ENCODE measurements around the gene COX4I2.
"Not testable (repeated sequence)": the region's sequence is repeated elsewhere in the genome, so short reads cannot be mapped to it uniquely, and the experiment has no call there.

The COX4I2 gene

GRCh38 chr20:31654534-31654933 lies 16.8 kb downstream of the COX4I2 start:
- peaks cover 5 to 16% of the 10 kb centered on the region in 2 donors for H3K4me1 Mint-ChIP-seq
- H3K27ac Mint-ChIP-seq: no peak overlapping the region
- no peak for ATAC-seq (replicated peaks)
- H3K36me3 Mint-ChIP-seq: peaks cover 1 to 4% of the 10 kb centered on the region in 2 donors
- no peaks in the 10 kb centered on the region for H3K9me3 Mint-ChIP-seq
- no peak overlapping the region for H3K4me3 Mint-ChIP-seq
- no peak for DNase-seq
- no peaks in the 10 kb centered on the region for H3K27me3 Mint-ChIP-seq

DNA sequence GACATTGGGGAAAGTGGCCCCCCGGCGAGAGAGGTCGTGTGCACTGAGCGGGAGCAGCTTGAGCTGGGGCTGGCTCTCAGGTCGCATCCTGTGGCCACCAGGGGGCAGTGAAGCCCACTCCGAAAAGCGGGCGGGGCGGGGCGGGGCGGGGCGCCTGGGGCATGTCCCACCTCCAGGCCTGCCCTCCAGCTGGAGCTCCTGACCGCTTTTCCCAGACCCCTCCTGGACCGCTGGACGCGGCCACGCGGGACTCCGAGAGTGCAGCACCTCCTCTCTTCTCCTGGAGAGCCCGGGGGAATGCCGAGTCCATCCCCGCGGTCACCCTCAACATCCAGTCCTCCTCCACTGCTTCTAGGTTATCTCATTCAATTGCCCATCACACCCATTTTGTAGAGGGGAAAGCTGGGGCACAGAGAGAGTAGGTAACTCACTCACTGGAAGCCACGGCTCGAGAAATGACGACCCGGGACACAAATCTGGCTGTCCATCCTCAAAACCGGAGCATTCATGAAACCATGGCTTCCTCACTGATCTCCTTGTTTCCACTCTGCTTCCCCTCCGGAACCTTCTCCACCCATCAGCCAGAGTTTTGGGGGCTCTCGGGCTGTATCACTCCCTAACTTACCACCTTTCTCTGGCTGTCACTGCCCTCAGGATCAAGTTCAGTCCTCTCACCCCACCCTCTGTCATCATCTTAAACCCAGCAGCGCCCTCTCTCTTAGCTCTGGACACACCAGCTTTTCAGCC lies 24.1 kb downstream of the COX4I2 start:
- Mint-ChIP-seq H3K9me3 (no peaks in the 10 kb centered on the region), H3K4me1 (peaks cover 39 to 64% of the 10 kb centered on the region in 2 donors), H3K27me3 (no peaks in the 10 kb centered on the region), H3K27ac (peak overlapping the region; percentile 88), H3K36me3 (peaks cover 48 to 62% of the 10 kb centered on the region in 2 donors), H3K4me3 (peak overlapping the region; percentile 71 to 75)
- ATAC-seq (replicated peaks) (peak; percentile 81 to 83), DNase-seq (peak; percentile 52)

DNA sequence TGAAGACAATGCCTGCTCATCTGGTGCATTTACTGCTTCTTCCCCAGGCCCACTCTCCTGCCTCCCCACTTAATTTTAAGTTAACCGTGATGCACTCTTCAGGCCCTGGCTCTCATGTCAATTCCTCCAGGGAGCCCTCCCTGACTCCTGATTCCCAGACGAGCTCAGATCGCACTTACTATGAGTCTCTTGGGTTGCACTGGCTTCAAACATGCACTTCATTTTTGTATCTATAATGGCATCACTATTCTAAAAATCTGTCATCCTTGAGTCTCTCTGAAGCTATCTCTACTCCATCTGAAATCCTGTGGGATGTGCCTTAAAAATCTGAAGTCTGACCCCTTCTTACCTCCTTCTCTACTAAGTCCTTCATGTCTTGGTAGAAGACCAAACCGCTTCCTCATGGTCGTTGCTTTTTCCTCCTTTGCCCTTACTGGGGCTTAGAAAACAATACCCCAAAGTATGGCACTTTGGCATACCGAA lies 24.7 kb downstream of the COX4I2 start:
- H3K4me1 Mint-ChIP-seq: peaks cover 44 to 70% of the 10 kb centered on the region in 2 donors
- DNase-seq: no peak
- peak overlapping the region; percentile 73 for H3K27ac Mint-ChIP-seq
- peaks cover 52 to 68% of the 10 kb centered on the region in 2 donors for H3K36me3 Mint-ChIP-seq
- H3K4me3 Mint-ChIP-seq: peak overlapping the region; percentile 71 to 75
- ATAC-seq (replicated peaks): no peak
- H3K9me3 Mint-ChIP-seq: no peaks in the 10 kb centered on the region
- no peaks in the 10 kb centered on the region for H3K27me3 Mint-ChIP-seq

- Mint-ChIP-seq H3K27ac (peak overlapping the region; percentile 4), H3K27me3 (no peaks in the 10 kb centered on the region), H3K4me3 (no peak overlapping the region), H3K9me3 (no peaks in the 10 kb centered on the region), H3K4me1 (peaks cover 52 to 80% of the 10 kb centered on the region in 2 donors), H3K36me3 (peaks cover 61 to 77% of the 10 kb centered on the region in 2 donors)
- ATAC-seq (replicated peaks) (no peak), DNase-seq (no peak)
Measured at GRCh38 chr20:31663524-31663837, 25.8 kb downstream of the COX4I2 start.

DNA sequence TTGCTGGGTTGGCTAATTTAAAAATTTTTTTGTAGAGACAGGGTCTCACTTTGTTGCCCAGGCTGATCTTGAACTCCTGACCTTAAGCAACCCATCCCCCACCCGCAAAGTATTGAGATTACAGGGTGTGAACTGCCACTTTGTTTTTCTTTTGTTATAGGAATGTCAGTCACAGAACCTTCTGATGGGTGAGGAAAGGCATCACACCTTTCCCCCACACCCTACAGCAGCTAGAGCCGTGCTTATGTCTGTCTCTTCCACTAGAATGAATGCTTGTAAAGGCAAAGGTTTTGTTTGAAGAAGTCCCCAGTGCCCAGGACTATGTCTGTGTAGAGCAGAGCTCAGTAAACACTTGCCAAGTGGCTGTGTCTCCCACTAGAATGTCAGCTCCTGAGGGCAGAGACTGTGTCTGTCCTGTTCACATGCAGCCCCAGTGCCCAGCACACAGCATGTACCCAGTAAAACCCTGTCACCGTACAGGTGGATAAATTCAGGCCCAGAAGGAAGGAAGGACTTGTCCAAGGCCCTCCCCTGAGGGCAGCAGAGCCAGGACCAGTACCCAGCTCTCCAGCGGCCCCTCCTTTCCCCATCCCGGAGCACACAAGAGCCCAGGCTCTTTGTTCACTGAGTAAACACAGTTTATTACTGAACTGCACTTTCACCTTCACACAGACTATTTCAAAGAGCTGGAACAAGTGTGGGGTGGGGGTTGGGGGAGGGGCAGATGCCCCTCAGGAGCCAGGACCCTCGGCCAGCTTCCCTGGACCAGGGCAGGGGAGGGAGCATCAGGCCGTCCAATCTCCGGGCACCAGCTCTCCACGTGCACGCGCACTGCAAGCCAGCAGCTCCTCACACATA lies 26.4 kb downstream of the COX4I2 start:
- Mint-ChIP-seq H3K27me3 (no peaks in the 10 kb centered on the region), H3K9me3 (no peaks in the 10 kb centered on the region), H3K36me3 (peaks cover 63 to 74% of the 10 kb centered on the region in 2 donors), H3K4me3 (no peak overlapping the region), H3K27ac (peak overlapping the region; percentile 67), H3K4me1 (peaks cover 52 to 82% of the 10 kb centered on the region in 2 donors)
- DNase-seq (no peak), ATAC-seq (replicated peaks) (no peak)

DNA sequence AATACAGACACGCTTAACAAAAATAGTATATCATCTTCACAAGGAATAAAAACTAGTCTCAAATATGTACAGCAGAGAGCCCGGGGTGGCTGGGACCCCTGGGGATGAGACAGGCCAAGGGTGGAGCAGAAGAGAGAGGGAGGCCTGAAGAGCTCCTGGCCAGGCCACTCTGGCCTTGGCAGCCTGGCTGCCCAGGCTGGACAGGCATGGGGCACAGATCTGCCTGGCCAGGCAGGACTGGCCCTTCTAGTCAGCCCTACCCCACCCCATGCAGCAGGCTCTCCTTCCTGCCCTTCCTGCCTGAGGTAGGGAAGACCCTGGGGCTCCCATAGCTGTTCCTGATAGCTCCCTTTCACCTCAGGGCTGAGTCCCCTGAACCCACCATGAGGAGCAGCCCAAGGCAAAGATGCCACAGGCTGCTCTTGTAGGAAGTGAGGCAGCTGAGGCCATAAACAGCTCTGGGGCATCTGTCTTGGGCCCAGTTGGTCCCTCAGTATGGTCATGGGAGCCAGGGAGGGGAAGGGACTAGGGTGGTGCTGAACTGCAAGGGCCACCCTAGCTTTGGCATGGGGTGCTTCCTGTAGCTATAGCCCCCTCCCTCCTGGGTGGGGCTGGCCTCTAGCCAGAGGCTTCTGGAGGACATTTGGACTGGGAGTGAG lies 27.1 kb downstream of the COX4I2 start:
- ATAC-seq (replicated peaks) (no peak), DNase-seq (no peak)
- Mint-ChIP-seq H3K27me3 (no peaks in the 10 kb centered on the region), H3K27ac (peak overlapping the region; percentile 67), H3K9me3 (no peaks in the 10 kb centered on the region), H3K4me1 (peaks cover 58 to 90% of the 10 kb centered on the region in 2 donors), H3K36me3 (peaks cover 70 to 81% of the 10 kb centered on the region in 2 donors), H3K4me3 (no peak overlapping the region)

DNA sequence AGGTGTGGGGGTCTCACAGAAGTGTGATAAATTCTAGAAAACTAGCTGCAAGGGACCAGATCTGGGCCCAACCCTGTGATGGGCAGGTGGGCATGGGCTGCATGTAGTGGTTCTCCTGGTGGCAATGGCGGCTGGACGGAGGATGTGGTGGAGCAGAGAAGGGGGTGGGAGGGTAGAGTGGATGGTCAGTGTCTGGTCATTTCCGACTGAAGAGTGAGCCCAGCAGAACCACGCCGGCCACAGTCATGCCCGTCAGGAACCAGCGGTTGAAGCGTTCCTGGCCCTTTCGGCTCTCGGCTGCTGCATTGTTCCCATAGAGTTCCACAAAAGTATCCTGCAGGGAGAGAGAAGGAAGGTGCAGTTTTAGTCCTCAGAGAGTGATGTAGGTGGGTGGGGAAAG lies 28.0 kb downstream of the COX4I2 start:
- Mint-ChIP-seq H3K27me3 (no peaks in the 10 kb centered on the region), H3K4me1 (peaks cover 60 to 93% of the 10 kb centered on the region in 2 donors), H3K4me3 (peak overlapping the region; percentile 10 to 52), H3K9me3 (no peaks in the 10 kb centered on the region), H3K36me3 (peaks cover 75 to 86% of the 10 kb centered on the region in 2 donors), H3K27ac (peak overlapping the region; percentile 92)
- DNase-seq (no peak), ATAC-seq (replicated peaks) (no peak)

DNA sequence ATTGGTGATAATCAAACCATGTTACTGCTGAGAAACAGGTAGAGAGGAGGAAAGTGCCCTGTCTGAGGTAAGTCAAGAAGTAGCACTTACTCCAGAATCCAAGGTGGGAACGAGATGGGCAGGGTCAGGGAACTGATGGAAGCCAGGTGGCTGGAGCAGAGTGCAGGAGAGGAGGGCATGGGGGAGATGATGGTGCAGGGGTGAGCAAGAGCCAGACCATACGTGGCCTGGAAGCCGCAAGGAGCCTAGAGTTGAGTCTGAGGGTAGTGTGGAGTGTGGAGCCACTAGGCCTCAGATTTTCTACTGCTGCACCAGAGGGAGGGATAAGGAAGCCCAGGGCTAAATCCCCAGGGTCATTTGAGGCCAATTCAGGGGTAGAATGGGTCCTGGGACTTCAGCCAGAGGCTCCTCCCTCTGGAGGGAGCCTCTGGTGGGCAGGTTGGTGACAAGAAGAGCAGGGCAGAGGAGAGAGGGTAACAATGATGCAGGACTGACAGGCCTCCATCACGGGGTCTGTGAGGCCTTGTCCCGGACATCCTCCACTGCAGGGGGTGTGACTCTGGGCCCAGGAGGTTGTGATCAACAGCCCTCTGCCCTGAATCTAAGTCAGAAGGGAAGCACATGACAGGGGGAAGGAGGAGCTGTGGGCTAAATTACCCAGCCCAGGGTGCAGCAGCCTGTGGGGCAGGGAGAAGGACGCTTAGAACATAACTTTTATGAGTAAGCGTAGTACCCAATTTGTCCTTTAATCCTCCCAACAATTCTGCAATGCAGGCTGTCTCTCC lies 28.7 kb downstream of the COX4I2 start:
- peaks cover 76 to 88% of the 10 kb centered on the region in 2 donors for H3K36me3 Mint-ChIP-seq
- DNase-seq (no peak), ATAC-seq (replicated peaks) (peak; percentile 40 to 49)
- peak overlapping the region in 1 of 2 donors; percentile 57 for H3K4me3 Mint-ChIP-seq
- H3K27ac Mint-ChIP-seq: peak overlapping the region; percentile 94
- peaks cover 60 to 93% of the 10 kb centered on the region in 2 donors for H3K4me1 Mint-ChIP-seq
- H3K9me3 Mint-ChIP-seq: no peaks in the 10 kb centered on the region
- H3K27me3 Mint-ChIP-seq: no peaks in the 10 kb centered on the region

DNA sequence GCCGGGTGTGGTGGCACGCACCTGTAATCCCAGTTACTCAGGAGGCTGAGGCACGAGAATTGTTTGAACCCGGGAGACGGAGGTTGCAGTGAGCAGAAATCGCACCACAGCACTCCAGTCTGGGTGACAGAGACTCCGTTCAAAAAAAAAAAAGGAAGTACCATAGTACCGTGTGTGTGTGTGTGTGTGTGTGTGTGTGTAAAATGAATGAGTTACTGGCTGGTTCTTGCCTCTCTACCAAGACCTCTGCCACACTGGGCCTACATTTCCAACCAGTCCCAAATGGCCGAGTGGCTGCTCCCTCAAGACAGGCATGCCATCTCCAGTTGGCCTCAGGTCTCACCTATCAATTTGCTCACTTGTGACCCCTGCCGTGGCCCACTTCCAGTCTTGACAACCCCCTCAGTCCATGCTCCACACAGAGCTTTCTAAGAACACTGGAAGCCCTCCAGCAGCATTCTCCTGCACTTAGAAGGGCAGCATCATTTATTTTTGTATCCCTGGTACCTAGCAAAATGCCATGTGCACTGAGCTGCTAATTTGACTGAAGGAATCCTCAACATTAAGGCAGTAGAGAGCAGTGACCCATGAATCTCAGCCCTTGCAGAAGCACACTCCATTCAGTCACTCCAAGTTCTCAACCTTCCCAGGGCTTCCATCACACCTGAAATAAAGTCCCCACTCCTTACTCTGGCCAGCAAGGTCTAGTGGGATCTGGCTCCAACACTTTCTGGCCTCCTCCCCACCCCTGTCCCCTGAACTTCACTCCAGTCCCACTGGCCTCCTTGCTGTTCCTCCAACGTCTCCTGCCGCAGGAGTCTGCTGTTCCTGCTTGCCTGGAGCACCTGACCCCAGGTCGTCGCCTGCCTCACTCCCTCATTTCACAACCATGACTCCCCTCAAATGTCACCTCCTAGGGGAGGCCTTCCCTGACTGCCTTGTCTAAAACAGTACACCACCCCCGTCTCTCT lies 29.9 kb downstream of the COX4I2 start:
- peak; percentile 33 to 69 for ATAC-seq (replicated peaks)
- H3K9me3 Mint-ChIP-seq: no peaks in the 10 kb centered on the region
- peak overlapping the region; percentile 94 for H3K27ac Mint-ChIP-seq
- peaks cover 68 to 83% of the 10 kb centered on the region in 2 donors for H3K36me3 Mint-ChIP-seq
- DNase-seq: no peak
- H3K27me3 Mint-ChIP-seq: no peaks in the 10 kb centered on the region
- peaks cover 52 to 84% of the 10 kb centered on the region in 2 donors for H3K4me1 Mint-ChIP-seq
- H3K4me3 Mint-ChIP-seq: peak overlapping the region; percentile 61 to 67

- Mint-ChIP-seq H3K4me3 (peak overlapping the region in 1 of 2 donors; percentile 32), H3K36me3 (peaks cover 70 to 79% of the 10 kb centered on the region in 2 donors), H3K4me1 (peaks cover 47 to 79% of the 10 kb centered on the region in 2 donors)
- DNase-seq; H3K27me3 Mint-ChIP-seq; ATAC-seq (replicated peaks); H3K9me3 Mint-ChIP-seq; H3K27ac Mint-ChIP-seq: not testable (repeated sequence)
Measured at GRCh38 chr20:31668944-31669343, 31.2 kb downstream of the COX4I2 start.

- H3K4me1 Mint-ChIP-seq: peaks cover 48 to 79% of the 10 kb centered on the region in 2 donors
- no peaks in the 10 kb centered on the region for H3K27me3 Mint-ChIP-seq
- peaks cover 66 to 80% of the 10 kb centered on the region in 2 donors for H3K36me3 Mint-ChIP-seq
- H3K9me3 Mint-ChIP-seq: no peaks in the 10 kb centered on the region
- H3K4me3 Mint-ChIP-seq: peak overlapping the region; percentile 32 to 50
- peak overlapping the region; percentile 80 for H3K27ac Mint-ChIP-seq
- ATAC-seq (replicated peaks) (no peak), DNase-seq (no peak)
Measured at GRCh38 chr20:31669876-31670275, 32.2 kb downstream of the COX4I2 start.

GRCh38 chr20:31670371-31671228 lies 32.9 kb downstream of the COX4I2 start:
- Mint-ChIP-seq H3K9me3 (no peaks in the 10 kb centered on the region), H3K36me3 (peaks cover 65 to 80% of the 10 kb centered on the region in 2 donors), H3K27me3 (no peaks in the 10 kb centered on the region), H3K4me1 (peaks cover 55 to 79% of the 10 kb centered on the region in 2 donors), H3K27ac (peak overlapping the region; percentile 80), H3K4me3 (no peak overlapping the region)
- DNase-seq (no peak), ATAC-seq (replicated peaks) (no peak)

All from stimulated activated naive B cell treated with anti-CD40 and anti-IgM and Interleukin-4, amounts not matched to agents 10 μg/mL and 1 μg/mL and 100 μg/mL, for 72 hours (primary cell).